ENCODE measurements around the gene ITPA.

Gene ITPA

DNA sequence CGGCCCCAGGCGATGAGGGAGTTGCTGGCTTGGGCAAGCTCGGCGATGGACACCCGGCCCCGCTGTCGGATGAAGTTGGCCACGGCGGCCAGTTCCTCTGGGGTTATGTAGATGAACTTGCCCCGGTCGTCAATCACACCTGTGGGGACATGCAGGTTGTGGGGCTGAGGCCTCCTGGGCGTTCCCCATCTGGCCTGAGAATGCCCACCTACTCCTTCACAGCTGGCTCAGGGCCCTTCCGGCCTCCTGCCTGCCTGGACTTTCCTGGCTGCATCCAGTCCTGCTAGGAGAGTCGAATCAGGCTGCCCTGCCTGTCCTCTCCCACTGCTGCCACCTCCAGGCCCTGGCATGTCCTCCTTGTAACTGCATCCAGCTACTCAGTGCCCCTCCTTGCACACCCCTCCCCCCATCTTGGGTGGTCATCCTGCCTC is 18.6 kb upstream of the ITPA start:
- Mint-ChIP-seq H3K27me3 (ENCODE audit: low read depth, poor library complexity) (no peaks in the 10 kb centered on the region), H3K4me1 (no peaks in the 10 kb centered on the region), H3K9me3 (no peaks in the 10 kb centered on the region), H3K27ac (no peak overlapping the region), H3K36me3 (ENCODE audit: low read depth) (peaks cover 44% of the 10 kb centered on the region), H3K4me3 (no peak overlapping the region)
- TF ChIP-seq, protein P1, sequence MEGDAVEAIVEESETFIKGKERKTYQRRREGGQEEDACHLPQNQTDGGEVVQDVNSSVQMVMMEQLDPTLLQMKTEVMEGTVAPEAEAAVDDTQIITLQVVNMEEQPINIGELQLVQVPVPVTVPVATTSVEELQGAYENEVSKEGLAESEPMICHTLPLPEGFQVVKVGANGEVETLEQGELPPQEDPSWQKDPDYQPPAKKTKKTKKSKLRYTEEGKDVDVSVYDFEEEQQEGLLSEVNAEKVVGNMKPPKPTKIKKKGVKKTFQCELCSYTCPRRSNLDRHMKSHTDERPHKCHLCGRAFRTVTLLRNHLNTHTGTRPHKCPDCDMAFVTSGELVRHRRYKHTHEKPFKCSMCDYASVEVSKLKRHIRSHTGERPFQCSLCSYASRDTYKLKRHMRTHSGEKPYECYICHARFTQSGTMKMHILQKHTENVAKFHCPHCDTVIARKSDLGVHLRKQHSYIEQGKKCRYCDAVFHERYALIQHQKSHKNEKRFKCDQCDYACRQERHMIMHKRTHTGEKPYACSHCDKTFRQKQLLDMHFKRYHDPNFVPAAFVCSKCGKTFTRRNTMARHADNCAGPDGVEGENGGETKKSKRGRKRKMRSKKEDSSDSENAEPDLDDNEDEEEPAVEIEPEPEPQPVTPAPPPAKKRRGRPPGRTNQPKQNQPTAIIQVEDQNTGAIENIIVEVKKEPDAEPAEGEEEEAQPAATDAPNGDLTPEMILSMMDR (IDR thresholded peaks at IDR 0.05), result no peak
- no peak for DNase-seq

DNA sequence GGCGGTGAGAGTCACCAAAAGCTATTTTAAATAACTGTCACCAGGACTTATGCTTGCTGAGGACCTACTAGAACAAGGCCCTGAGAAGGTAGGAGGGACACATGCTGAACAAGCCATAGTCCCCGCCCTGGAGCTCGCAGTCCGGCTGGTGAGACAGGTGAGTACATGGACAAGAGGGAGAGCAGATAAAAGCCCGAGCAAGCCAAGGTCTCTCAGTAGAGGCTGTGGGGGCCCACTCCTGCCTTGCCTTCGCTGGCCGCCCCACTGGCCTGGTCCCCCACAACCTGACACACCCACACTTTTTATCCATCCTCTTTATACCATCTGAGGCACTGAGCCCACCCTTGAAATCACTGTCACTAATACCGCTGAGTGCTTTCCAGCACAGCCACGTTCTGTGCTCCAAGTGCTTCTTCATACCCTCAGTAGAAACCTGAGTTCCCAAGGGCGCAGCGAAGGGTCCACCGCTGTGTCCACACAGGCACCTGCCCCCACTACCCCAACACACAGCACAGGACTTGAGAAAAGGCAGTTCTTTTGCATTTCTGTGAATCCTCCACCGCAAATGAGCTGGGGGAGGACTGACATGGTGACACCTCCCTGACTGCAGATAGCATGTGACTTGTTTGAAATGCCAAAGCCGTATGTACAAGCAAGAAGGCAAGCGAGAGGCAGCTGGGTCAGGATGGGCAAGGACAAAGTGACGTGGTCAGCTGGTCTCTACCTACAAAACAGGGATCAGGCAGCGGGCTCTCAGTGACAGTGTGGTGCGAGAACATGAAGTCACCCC is 16.9 kb upstream of the ITPA start:
- no peaks in the 10 kb centered on the region for H3K9me3 Mint-ChIP-seq
- TF ChIP-seq, protein P1 (IDR thresholded peaks at IDR 0.05), result no peak
- DNase-seq, result no peak
- H3K4me3 Mint-ChIP-seq, result no peak overlapping the region
- no peaks in the 10 kb centered on the region for H3K27me3 Mint-ChIP-seq (ENCODE audit: low read depth, poor library complexity)
- H3K36me3 Mint-ChIP-seq (ENCODE audit: low read depth), result peaks cover 46% of the 10 kb centered on the region
- H3K27ac Mint-ChIP-seq, result peak overlapping the region; percentile 45
- no peaks in the 10 kb centered on the region for H3K4me1 Mint-ChIP-seq

DNA sequence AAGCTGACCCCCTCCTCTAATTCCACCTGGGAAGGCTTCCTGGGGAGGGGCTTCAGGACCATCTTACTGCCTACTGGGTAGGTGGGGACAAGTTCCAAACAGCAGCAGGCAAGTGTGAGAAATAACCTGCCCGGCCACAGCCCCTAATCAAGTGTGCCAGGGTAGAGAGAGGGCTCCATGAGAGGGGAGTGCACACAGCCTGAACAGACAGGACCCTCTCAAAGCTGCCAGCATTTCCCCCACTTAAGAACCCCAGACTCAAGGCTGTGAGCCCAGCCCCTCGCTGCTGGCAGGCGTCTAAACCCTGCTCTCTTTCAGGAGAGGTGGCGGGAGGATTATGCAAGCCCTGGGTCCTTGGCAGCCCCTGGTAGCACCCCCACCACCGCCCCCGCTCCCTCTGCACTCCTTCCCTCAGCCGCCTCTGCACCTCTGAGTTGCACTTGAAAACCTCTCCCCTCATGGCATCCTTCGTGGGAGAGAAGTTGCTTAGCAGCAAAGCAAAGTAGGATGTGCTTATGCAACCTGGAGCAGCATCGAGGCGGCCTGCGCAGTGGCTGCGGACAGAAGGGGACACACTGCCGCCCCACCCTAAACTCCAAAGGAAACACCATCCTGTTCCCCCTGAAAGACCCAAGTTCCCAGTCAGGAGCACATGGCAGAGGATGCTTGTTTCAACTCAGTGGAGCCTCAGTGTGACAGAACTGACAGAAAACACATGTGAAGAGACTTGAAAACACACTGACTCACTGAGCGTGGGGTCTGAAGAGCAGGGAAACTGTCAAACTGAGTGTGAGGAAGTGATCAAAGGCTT is 15.3 kb upstream of the ITPA start:
- TF ChIP-seq, protein P1 (IDR thresholded peaks at IDR 0.05), result no peak
- no peak for DNase-seq
- Mint-ChIP-seq H3K4me3 (no peak overlapping the region), H3K9me3 (no peaks in the 10 kb centered on the region), H3K27me3 (ENCODE audit: low read depth, poor library complexity) (no peaks in the 10 kb centered on the region), H3K4me1 (no peaks in the 10 kb centered on the region), H3K36me3 (ENCODE audit: low read depth) (peaks cover 54% of the 10 kb centered on the region), H3K27ac (no peak overlapping the region)

DNA sequence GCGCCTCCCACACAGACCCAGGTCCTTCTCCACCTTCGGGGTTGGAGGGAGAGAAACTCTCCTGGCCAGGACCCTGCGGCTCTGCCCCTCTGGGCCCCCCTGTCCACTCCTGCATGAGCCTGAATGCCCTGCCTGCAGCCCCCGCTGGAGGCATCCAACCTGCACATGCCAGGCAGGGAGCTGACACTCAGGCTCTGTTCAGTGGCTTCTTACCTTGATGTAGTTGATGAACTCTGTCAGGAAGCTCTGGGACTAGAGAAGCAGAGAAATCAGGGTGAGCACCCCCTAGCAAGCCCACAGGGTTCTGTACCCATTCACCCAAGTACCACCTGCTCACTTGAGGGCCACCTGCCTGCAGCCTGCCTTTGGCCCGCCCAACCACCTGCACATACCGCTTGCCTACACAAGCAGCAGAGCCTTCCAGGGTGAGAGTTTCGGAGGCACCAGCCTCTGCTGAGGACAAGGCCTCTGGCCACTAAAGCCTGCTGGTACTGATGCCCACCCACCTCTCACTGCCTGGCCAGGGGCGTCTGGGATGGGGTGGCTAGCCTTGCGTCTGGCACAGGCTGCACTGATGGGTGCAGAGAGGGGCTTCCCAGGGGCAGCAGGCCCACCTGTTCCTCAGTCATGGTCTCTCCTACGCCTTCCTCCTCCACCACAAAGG is 14.5 kb upstream of the ITPA start:
- Mint-ChIP-seq H3K9me3 (no peaks in the 10 kb centered on the region), H3K27me3 (ENCODE audit: low read depth, poor library complexity) (no peaks in the 10 kb centered on the region), H3K27ac (no peak overlapping the region), H3K4me3 (no peak overlapping the region), H3K4me1 (no peaks in the 10 kb centered on the region), H3K36me3 (ENCODE audit: low read depth) (peaks cover 56% of the 10 kb centered on the region)
- no peak for DNase-seq
- TF ChIP-seq, protein P1 (IDR thresholded peaks at IDR 0.05), result no peak

DNA sequence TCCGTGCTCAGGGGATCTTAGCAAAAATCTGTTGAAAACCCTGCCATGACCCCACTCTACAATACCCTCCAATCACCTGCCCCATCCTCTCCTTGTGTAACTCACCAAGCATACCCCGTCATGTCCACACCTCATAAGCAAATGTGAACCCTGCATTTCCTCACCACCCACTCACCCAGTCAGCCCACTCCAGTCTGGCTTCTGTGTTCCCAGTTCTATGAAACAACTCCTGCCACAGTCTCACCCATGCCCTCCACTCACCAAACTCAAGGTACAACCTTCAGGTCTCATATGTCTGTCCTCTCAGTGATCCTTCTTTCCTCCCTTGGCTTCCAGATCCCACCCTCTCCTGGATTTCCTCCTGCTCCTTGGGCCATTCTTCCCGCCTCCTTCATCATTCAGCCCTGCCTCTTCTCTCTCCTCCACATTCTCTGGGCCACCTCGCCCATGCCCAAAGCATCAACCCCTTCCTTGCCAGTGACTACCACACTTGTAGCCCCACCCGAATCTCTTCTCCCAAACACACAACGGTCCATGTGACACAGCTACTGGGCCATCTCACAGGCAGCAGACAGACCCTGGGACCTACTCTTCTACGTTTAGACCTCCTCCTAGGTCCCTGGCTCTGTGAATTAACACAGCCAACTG is 13.6 kb upstream of the ITPA start:
- TF ChIP-seq, protein P1 (IDR thresholded peaks at IDR 0.05), result no peak
- Mint-ChIP-seq H3K4me3 (no peak overlapping the region), H3K9me3 (no peaks in the 10 kb centered on the region), H3K27ac (peak overlapping the region; percentile 11), H3K27me3 (ENCODE audit: low read depth, poor library complexity) (no peaks in the 10 kb centered on the region), H3K36me3 (ENCODE audit: low read depth) (peaks cover 66% of the 10 kb centered on the region), H3K4me1 (no peaks in the 10 kb centered on the region)
- DNase-seq, result no peak
